ENCODE measurements around the gene VAPA. TPM values are rescaled to one million over a fixed set of nuclear protein-coding genes. Genes with fewer than 3 reads are reported as not detected.
"Not testable (repeated sequence)": the region's sequence is repeated elsewhere in the genome, so short reads cannot be mapped to it uniquely, and the experiment has no call there.

Gene VAPA
- total RNA-seq, 3 donors from 2014 or later (not counting 1 experiment from before 2014, with no cell fraction given) = 175 to 186 (median 182) TPM

DNA sequence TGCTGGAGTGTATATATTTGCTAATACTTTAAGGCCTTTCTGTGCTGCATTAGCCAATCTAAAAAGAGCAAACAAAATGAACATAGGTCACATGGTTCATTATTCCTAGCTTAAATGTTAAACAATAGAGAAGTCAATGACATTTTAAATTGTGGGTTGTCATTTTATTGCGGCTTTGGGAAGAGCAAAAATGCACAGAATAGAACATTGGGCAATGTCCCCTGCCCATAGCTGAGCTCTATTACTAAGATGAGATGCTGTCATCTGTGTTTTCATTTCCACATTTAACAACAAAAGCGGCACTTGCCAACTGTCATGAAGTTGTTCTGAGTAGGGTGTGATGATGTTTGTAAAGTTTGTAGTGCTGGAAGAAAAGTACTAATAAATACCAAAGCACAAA, 3.2 kb upstream of the VAPA start:
- no peak overlapping the region for H3K4me3 ChIP-seq (ENCODE audit: low read length)
- no peak for DNase-seq
- Mint-ChIP-seq H3K36me3 (no peaks in the 10 kb centered on the region), H3K4me3 (no peak overlapping the region), H3K9me3 (no peaks in the 10 kb centered on the region), H3K4me1 (peaks cover 15 to 16% of the 10 kb centered on the region in 2 donors), H3K27me3 (ENCODE audit: low read depth in 2 of 2) (peaks cover 22 to 44% of the 10 kb centered on the region in 2 donors), H3K27ac (no peak overlapping the region)
- no peak for ATAC-seq
- no peaks in the 10 kb centered on the region for H3K27me3 ChIP-seq (ENCODE audit: control insufficient read depth, insufficient read depth, low read length)
- H3K9me3 ChIP-seq (ENCODE audit: control insufficient read depth, insufficient read depth, low read length) = peaks cover 2% of the 10 kb centered on the region
- peaks cover 5% of the 10 kb centered on the region for H3K4me1 ChIP-seq (ENCODE audit: control insufficient read depth, insufficient read depth, low read length)
- no peak overlapping the region for H3K27ac ChIP-seq (ENCODE audit: low read length)
- TF ChIP-seq, protein P1, sequence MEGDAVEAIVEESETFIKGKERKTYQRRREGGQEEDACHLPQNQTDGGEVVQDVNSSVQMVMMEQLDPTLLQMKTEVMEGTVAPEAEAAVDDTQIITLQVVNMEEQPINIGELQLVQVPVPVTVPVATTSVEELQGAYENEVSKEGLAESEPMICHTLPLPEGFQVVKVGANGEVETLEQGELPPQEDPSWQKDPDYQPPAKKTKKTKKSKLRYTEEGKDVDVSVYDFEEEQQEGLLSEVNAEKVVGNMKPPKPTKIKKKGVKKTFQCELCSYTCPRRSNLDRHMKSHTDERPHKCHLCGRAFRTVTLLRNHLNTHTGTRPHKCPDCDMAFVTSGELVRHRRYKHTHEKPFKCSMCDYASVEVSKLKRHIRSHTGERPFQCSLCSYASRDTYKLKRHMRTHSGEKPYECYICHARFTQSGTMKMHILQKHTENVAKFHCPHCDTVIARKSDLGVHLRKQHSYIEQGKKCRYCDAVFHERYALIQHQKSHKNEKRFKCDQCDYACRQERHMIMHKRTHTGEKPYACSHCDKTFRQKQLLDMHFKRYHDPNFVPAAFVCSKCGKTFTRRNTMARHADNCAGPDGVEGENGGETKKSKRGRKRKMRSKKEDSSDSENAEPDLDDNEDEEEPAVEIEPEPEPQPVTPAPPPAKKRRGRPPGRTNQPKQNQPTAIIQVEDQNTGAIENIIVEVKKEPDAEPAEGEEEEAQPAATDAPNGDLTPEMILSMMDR (IDR thresholded peaks at IDR 0.05) = no peak
- H3K36me3 ChIP-seq (ENCODE audit: control insufficient read depth, insufficient read depth, low read length) = no peaks in the 10 kb centered on the region
- WGBS (ENCODE audit: insufficient coverage) = no CpG with 5 or more reads among the region's 2 CpGs
- intact Hi-C loops (cut with micrococcal nuclease) = loop anchor here (5.0 to 10.0 kb wide), 6 partner anchors 296 to 1997 kb away; partner anchors contain the start of genes MPPE1, NAPG, NDUFV2 and PPP4R1

DNA sequence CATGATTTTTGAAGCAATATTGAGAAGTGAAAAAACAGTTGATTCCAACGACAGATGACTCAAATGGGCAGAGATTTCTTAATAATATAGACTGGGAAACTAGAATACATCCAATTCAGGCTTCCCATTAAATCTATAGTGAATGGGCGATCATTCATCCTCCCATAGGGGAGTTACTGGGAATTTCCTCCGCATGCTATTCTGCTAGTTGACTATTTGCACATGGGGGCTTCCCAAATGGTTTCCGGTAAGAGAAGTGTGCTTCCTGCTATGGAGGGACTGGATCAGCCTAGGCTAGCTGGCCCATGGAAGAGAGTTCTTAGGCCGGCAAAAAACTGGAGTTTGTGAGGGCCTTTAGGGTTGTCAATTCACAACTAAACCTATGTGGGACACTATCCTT, 2.6 kb upstream of the VAPA start:
- H3K27me3 ChIP-seq (ENCODE audit: control insufficient read depth, insufficient read depth, low read length) = no peaks in the 10 kb centered on the region
- Mint-ChIP-seq H3K36me3 (no peaks in the 10 kb centered on the region), H3K4me3 (no peak overlapping the region), H3K4me1 (peaks cover 21 to 22% of the 10 kb centered on the region in 2 donors), H3K9me3 (no peaks in the 10 kb centered on the region), H3K27me3 (ENCODE audit: low read depth in 2 of 2) (peaks cover 18 to 40% of the 10 kb centered on the region in 2 donors), H3K27ac (no peak overlapping the region)
- H3K4me1 ChIP-seq (ENCODE audit: control insufficient read depth, insufficient read depth, low read length) = peaks cover 5% of the 10 kb centered on the region
- DNase-seq (no peak), ATAC-seq (no peak)
- H3K36me3 ChIP-seq (ENCODE audit: control insufficient read depth, insufficient read depth, low read length) = no peaks in the 10 kb centered on the region
- 97% methylated on average over 3 of the region's 5 CpGs for WGBS (ENCODE audit: insufficient coverage)
- TF ChIP-seq, protein P1 (IDR thresholded peaks at IDR 0.05) = no peak
- H3K4me3 ChIP-seq (ENCODE audit: low read length) = no peak overlapping the region
- H3K9me3 ChIP-seq (ENCODE audit: control insufficient read depth, insufficient read depth, low read length) = peaks cover 2% of the 10 kb centered on the region
- no peak overlapping the region for H3K27ac ChIP-seq (ENCODE audit: low read length)
- intact Hi-C loops (cut with micrococcal nuclease) = loop anchor here (5.0 to 10.0 kb wide), 6 partner anchors 296 to 1996 kb away; partner anchors contain the start of genes MPPE1, NAPG, NDUFV2 and PPP4R1

DNA sequence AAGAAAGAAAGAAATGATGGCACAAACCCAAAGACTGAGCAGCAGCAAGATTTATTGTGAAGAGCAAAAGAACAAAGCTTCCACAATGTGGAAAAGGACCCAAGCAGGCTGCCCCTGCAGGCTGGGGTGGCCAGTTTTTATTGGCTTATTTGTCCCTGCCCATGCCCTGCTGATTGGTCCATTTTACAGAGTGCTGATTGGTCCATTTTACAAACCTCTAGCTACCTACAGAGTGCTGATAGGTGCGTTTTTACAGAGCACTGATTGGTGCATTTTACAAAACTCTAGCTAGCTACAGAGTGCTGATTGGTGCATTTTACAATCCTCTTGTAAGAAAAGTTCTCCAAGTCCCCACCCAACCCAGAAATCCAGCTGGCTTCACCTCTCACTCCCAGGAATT, 1.5 kb upstream of the VAPA start:
- intact Hi-C loops (cut with micrococcal nuclease) = loop anchor here (5.0 to 10.0 kb wide), 6 partner anchors 297 to 1995 kb away; partner anchors contain the start of genes MPPE1, NAPG, NDUFV2 and PPP4R1
- peak overlapping the region in 1 of 2 donors; percentile 86 for H3K27ac Mint-ChIP-seq
- H3K27me3 ChIP-seq (ENCODE audit: control insufficient read depth, insufficient read depth, low read length); H3K36me3 Mint-ChIP-seq; H3K27ac ChIP-seq (ENCODE audit: low read length); H3K9me3 ChIP-seq (ENCODE audit: control insufficient read depth, insufficient read depth, low read length); ATAC-seq; H3K9me3 Mint-ChIP-seq; H3K4me1 ChIP-seq (ENCODE audit: control insufficient read depth, insufficient read depth, low read length); H3K36me3 ChIP-seq (ENCODE audit: control insufficient read depth, insufficient read depth, low read length); DNase-seq; H3K4me3 ChIP-seq (ENCODE audit: low read length): not testable (repeated sequence)
- H3K27me3 Mint-ChIP-seq (ENCODE audit: low read depth in 2 of 2) = peaks cover 11 to 30% of the 10 kb centered on the region in 2 donors
- 92% methylated on average over 1 of the region's 1 CpG for WGBS (ENCODE audit: insufficient coverage)
- peaks cover 26 to 27% of the 10 kb centered on the region in 2 donors for H3K4me1 Mint-ChIP-seq
- peak overlapping the region; percentile 29 for H3K4me3 Mint-ChIP-seq

DNA sequence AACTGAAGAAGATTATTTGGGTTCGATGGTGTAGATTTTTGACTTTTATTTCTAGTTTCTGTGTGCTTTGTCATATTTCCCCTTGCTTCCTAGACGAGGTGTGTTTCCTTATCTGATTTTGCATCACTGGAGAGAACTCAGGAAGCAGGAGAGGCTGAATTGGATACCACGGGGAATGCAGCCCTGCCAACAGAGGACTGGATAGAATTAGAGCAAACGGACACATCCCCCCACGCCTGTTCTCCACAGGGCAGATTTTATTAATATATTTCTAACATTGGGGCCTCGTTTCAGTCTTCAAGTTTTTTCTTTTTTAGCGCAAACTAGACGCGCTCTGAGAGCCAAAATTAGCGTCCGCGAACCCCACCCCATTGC, 678 bp upstream of the VAPA start:
- H3K27ac ChIP-seq (ENCODE audit: low read length) = peak overlapping the region; percentile 96
- Mint-ChIP-seq H3K4me1 (peaks cover 26 to 27% of the 10 kb centered on the region in 2 donors), H3K9me3 (no peaks in the 10 kb centered on the region), H3K27ac (peak overlapping the region; percentile 86 to 91), H3K27me3 (ENCODE audit: low read depth in 2 of 2) (peaks cover 7 to 25% of the 10 kb centered on the region in 2 donors), H3K36me3 (no peaks in the 10 kb centered on the region), H3K4me3 (peak overlapping the region; percentile 87)
- DNase-seq (no peak), ATAC-seq (no peak)
- H3K36me3 ChIP-seq (ENCODE audit: control insufficient read depth, insufficient read depth, low read length) = no peaks in the 10 kb centered on the region
- TF ChIP-seq, protein P1 (IDR thresholded peaks at IDR 0.05) = no peak
- intact Hi-C loops (cut with micrococcal nuclease) = loop anchor here (5.0 to 10.0 kb wide), 6 partner anchors 298 to 1994 kb away; partner anchors contain the start of genes MPPE1, NAPG, NDUFV2 and PPP4R1
- no peaks in the 10 kb centered on the region for H3K27me3 ChIP-seq (ENCODE audit: control insufficient read depth, insufficient read depth, low read length)
- peaks cover 8% of the 10 kb centered on the region for H3K4me1 ChIP-seq (ENCODE audit: control insufficient read depth, insufficient read depth, low read length)
- H3K9me3 ChIP-seq (ENCODE audit: control insufficient read depth, insufficient read depth, low read length) = peaks cover 2% of the 10 kb centered on the region
- WGBS (ENCODE audit: insufficient coverage) = 11% methylated on average over 12 of the region's 12 CpGs
- peak overlapping the region; percentile 88 for H3K4me3 ChIP-seq (ENCODE audit: low read length)
